Activated CD4-positive, alpha-beta memory T cell treated with anti-CD3 and anti-CD28 coated beads, Interleukin-2, amount 10 ng/mL, durations not matched to agents 7 days and 5 days (primary cell): ENCODE data around the gene TPD52L2. TPM values are rescaled to one million over a fixed set of nuclear protein-coding genes. Genes with fewer than 3 reads are reported as not detected.

ENCODE experiments used
- CTCF ChIA-PET: fragments of 350-600 bp; sonication (Branson Sonifier 250); formaldehyde crosslinking; loops from one replicate; lab custom pipeline; 2021; ENCODE audit warnings: antibody characterized with exemption, inconsistent platforms; lab: Charles Lee
- POLR2A ChIA-PET: fragments of 350-600 bp; sonication (Branson Sonifier 250); formaldehyde crosslinking; loops from one replicate; lab custom pipeline; 2021; ENCODE audit warnings: antibody characterized with exemption; lab: Charles Lee
- DNase-seq: peaks from one replicate; pipeline ENCODE4 v3.0.0-alpha.2; 2020
- H3K27ac Mint-ChIP-seq: one replicate; pipeline ENCODE4 v1.8.0; 2021; ENCODE audit warnings: mild to moderate bottlenecking, mixed read lengths
- H3K27me3 Mint-ChIP-seq: one replicate; pipeline ENCODE4 v1.8.0; 2021; ENCODE audit warnings: mixed read lengths
- H3K36me3 Mint-ChIP-seq: one replicate; pipeline ENCODE4 v1.8.0; 2021; ENCODE audit warnings: low read depth, mixed read lengths
- H3K4me1 Mint-ChIP-seq: one replicate; pipeline ENCODE4 v1.8.0; 2021; ENCODE audit warnings: mixed read lengths
- H3K4me3 Mint-ChIP-seq: one replicate; pipeline ENCODE4 v1.8.0; 2021; ENCODE audit warnings: mild to moderate bottlenecking, mixed read lengths
- H3K9me3 Mint-ChIP-seq: one replicate; pipeline ENCODE4 v1.8.0; 2021; ENCODE audit warnings: mixed read lengths
- total RNA-seq, 2 experiments: library from RNA; stranded (reverse); gene quantifications; one replicate each; pipeline ENCODE4 v1.2.3, GENCODE V29; 2021

Gene TPD52L2
- total RNA-seq, 2 experiments from 2014 or later = 48.2 to 48.7 TPM

GRCh38 chr20:63881451-63882226, 16.6 kb downstream of the TPD52L2 start:
- ChIA-PET CTCF (no interaction called here), POLR2A (interaction anchor here (1.1 to 1.8 kb wide), 2 partner anchors 13 to 15 kb away, joined by 6 read pairs; partner anchors contain the start of gene DNAJC5)
- Mint-ChIP-seq H3K9me3 (no peaks in the 10 kb centered on the region), H3K36me3 (peaks cover 27% of the 10 kb centered on the region), H3K4me1 (peaks cover 11% of the 10 kb centered on the region), H3K27ac (no peak overlapping the region), H3K27me3 (no peaks in the 10 kb centered on the region), H3K4me3 (no peak overlapping the region)
- DNase-seq = no peak

GRCh38 chr20:63882257-63883200, 17.5 kb downstream of the TPD52L2 start:
- Mint-ChIP-seq H3K27me3 (no peaks in the 10 kb centered on the region), H3K4me1 (peaks cover 11% of the 10 kb centered on the region), H3K4me3 (no peak overlapping the region), H3K36me3 (peaks cover 30% of the 10 kb centered on the region), H3K27ac (no peak overlapping the region), H3K9me3 (no peaks in the 10 kb centered on the region)
- POLR2A ChIA-PET = interaction anchor here (1.1 to 1.8 kb wide), 2 partner anchors 12 to 14 kb away, joined by 6 read pairs; partner anchors contain the start of gene DNAJC5
- CTCF ChIA-PET = no interaction called here
- DNase-seq = no peak

GRCh38 chr20:63883201-63883593, 18.1 kb downstream of the TPD52L2 start:
- Mint-ChIP-seq H3K36me3 (peaks cover 26% of the 10 kb centered on the region), H3K4me3 (no peak overlapping the region), H3K27ac (no peak overlapping the region), H3K4me1 (peaks cover 8% of the 10 kb centered on the region), H3K27me3 (no peaks in the 10 kb centered on the region), H3K9me3 (no peaks in the 10 kb centered on the region)
- ChIA-PET POLR2A (no interaction called here), CTCF (no interaction called here)
- DNase-seq = no peak

GRCh38 chr20:63884506-63885263, 19.6 kb downstream of the TPD52L2 start:
- Mint-ChIP-seq H3K4me3 (no peak overlapping the region), H3K9me3 (no peaks in the 10 kb centered on the region), H3K27me3 (no peaks in the 10 kb centered on the region), H3K4me1 (peaks cover 8% of the 10 kb centered on the region), H3K36me3 (peaks cover 29% of the 10 kb centered on the region), H3K27ac (no peak overlapping the region)
- POLR2A ChIA-PET = no interaction called here
- CTCF ChIA-PET = no interaction called here
- DNase-seq = no peak

GRCh38 chr20:63885264-63886053, 20.4 kb downstream of the TPD52L2 start:
- no peak overlapping the region for H3K4me3 Mint-ChIP-seq
- H3K36me3 Mint-ChIP-seq = peaks cover 36% of the 10 kb centered on the region
- ChIA-PET CTCF (no interaction called here), POLR2A (no interaction called here)
- no peaks in the 10 kb centered on the region for H3K9me3 Mint-ChIP-seq
- no peaks in the 10 kb centered on the region for H3K27me3 Mint-ChIP-seq
- H3K4me1 Mint-ChIP-seq = peaks cover 8% of the 10 kb centered on the region
- no peak for DNase-seq
- H3K27ac Mint-ChIP-seq = no peak overlapping the region

GRCh38 chr20:63886054-63886419, 21.0 kb downstream of the TPD52L2 start:
- H3K9me3 Mint-ChIP-seq = no peaks in the 10 kb centered on the region
- H3K4me3 Mint-ChIP-seq = no peak overlapping the region
- ChIA-PET CTCF (no interaction called here), POLR2A (no interaction called here)
- no peak overlapping the region for H3K27ac Mint-ChIP-seq
- no peak for DNase-seq
- H3K4me1 Mint-ChIP-seq = peaks cover 8% of the 10 kb centered on the region
- no peaks in the 10 kb centered on the region for H3K27me3 Mint-ChIP-seq
- H3K36me3 Mint-ChIP-seq = peaks cover 40% of the 10 kb centered on the region

GRCh38 chr20:63886921-63887320, 21.9 kb downstream of the TPD52L2 start:
- CTCF ChIA-PET = no interaction called here
- DNase-seq = no peak
- Mint-ChIP-seq H3K27ac (no peak overlapping the region), H3K4me1 (peaks cover 8% of the 10 kb centered on the region), H3K9me3 (no peaks in the 10 kb centered on the region), H3K27me3 (no peaks in the 10 kb centered on the region), H3K36me3 (peaks cover 41% of the 10 kb centered on the region), H3K4me3 (no peak overlapping the region)
- POLR2A ChIA-PET = no interaction called here

GRCh38 chr20:63889241-63890200, 24.5 kb downstream of the TPD52L2 start:
- POLR2A ChIA-PET = interaction anchor here (1.4 kb wide), 1 partner anchor 13 kb away, joined by 4 read pairs; no protein-coding TSS in a partner anchor
- Mint-ChIP-seq H3K27me3 (no peaks in the 10 kb centered on the region), H3K9me3 (no peaks in the 10 kb centered on the region), H3K4me3 (no peak overlapping the region), H3K27ac (no peak overlapping the region), H3K36me3 (peaks cover 29% of the 10 kb centered on the region), H3K4me1 (peaks cover 12% of the 10 kb centered on the region)
- CTCF ChIA-PET = no interaction called here
- DNase-seq = no peak

- peaks cover 23% of the 10 kb centered on the region for H3K36me3 Mint-ChIP-seq
Measured at GRCh38 chr20:63890201-63890576, 25.1 kb downstream of the TPD52L2 start.

GRCh38 chr20:63890616-63891015, 25.5 kb downstream of the TPD52L2 start:
- Mint-ChIP-seq H3K27ac (no peak overlapping the region), H3K9me3 (no peaks in the 10 kb centered on the region), H3K27me3 (no peaks in the 10 kb centered on the region), H3K4me3 (no peak overlapping the region), H3K36me3 (peaks cover 23% of the 10 kb centered on the region), H3K4me1 (peaks cover 9% of the 10 kb centered on the region)
- CTCF ChIA-PET = no interaction called here
- no peak for DNase-seq
- POLR2A ChIA-PET = interaction anchor here (1.4 kb wide), 1 partner anchor 12 kb away, joined by 4 read pairs; no protein-coding TSS in a partner anchor

More at GRCh38 chr20:63890201-63890576, 25.1 kb downstream of the TPD52L2 start:
- ChIA-PET POLR2A (interaction anchor here (1.4 kb wide), 1 partner anchor 12 kb away, joined by 4 read pairs; no protein-coding TSS in a partner anchor), CTCF (no interaction called here)
- peaks cover 9% of the 10 kb centered on the region for H3K4me1 Mint-ChIP-seq
- no peak overlapping the region for H3K27ac Mint-ChIP-seq
- no peak for DNase-seq
- H3K9me3 Mint-ChIP-seq = no peaks in the 10 kb centered on the region
- no peaks in the 10 kb centered on the region for H3K27me3 Mint-ChIP-seq
- H3K4me3 Mint-ChIP-seq = no peak overlapping the region
